ENCODE measurements around the gene SEC22A.

Gene SEC22A

GRCh38 chr3:123194552-123194951 is 7.2 kb upstream of the SEC22A start:
- no peak overlapping the region for H3K18ac ChIP-seq (ENCODE audit: low read length)
- H3K14ac ChIP-seq (ENCODE audit: low read length) = no peak overlapping the region
- H3K27me3 ChIP-seq (ENCODE audit: control insufficient read depth in 3 of 3, insufficient read depth in 3 of 3, low read depth in 1 of 3, low read length in 3 of 3) = no peaks in the 10 kb centered on the region
- H3K9ac ChIP-seq (ENCODE audit: low read depth, low read length, poor library complexity) = no peak overlapping the region
- peak; percentile 33 for DNase-seq (ENCODE audit: low spot score)
- no peak overlapping the region for H3K4ac ChIP-seq (ENCODE audit: low read length)
- H3K27ac ChIP-seq (replicated peaks; ENCODE audit: low read length) = no peak overlapping the region
- H3K23ac ChIP-seq (ENCODE audit: low read depth, low read length, poor library complexity) = no peak overlapping the region
- no peak overlapping the region for H2AFZ ChIP-seq (ENCODE audit: low read length)
- H4K8ac ChIP-seq (ENCODE audit: low read depth, low read length) = no peak overlapping the region
- no peak overlapping the region for H2BK5ac ChIP-seq (ENCODE audit: low read length)
- no peaks in the 10 kb centered on the region for H3K36me3 ChIP-seq (replicated peaks in 1 of 2; ENCODE audit: control insufficient read depth in 2 of 2, insufficient read depth in 2 of 2, low read length in 2 of 2)
- WGBS, 2 donors (ENCODE audit: extremely low coverage in 2 of 2, insufficient read length in 2 of 2, insufficient replicate concordance in 1 of 2) = no CpG with 5 or more reads among the region's 10 CpGs
- no peak overlapping the region for H4K91ac ChIP-seq (ENCODE audit: low read depth, low read length, poor library complexity)
- H3K4me1 ChIP-seq (ENCODE audit: control insufficient read depth in 2 of 2, insufficient read depth in 1 of 2, low read depth in 1 of 2, low read length in 2 of 2) = no peaks in the 10 kb centered on the region
- H2AK5ac ChIP-seq (ENCODE audit: low read depth, low read length) = no peak overlapping the region
- no peaks in the 10 kb centered on the region for H3K79me1 ChIP-seq (ENCODE audit: low read depth, low read length)
- peaks cover 0 to 7% of the 10 kb centered on the region in 2 donors for H3K9me3 ChIP-seq (replicated peaks in 1 of 2; ENCODE audit: control insufficient read depth in 2 of 2, insufficient read depth in 1 of 2, low read depth in 1 of 2, low read length in 2 of 2)
- H3K4me2 ChIP-seq (ENCODE audit: insufficient read depth, low read length, poor library complexity, severe bottlenecking) = no peak overlapping the region
- no peak overlapping the region for H2BK120ac ChIP-seq (ENCODE audit: low read depth, low read length)
- H2BK12ac ChIP-seq (ENCODE audit: low read length) = no peak overlapping the region
- H2BK15ac ChIP-seq (ENCODE audit: low read length) = no peak overlapping the region
- H3K4me3 ChIP-seq (ENCODE audit: low read length in 2 of 2) = no peak overlapping the region

GRCh38 chr3:123198372-123198771 is 3.4 kb upstream of the SEC22A start:
- H2BK12ac ChIP-seq (ENCODE audit: low read length) = no peak overlapping the region
- H2BK5ac ChIP-seq (ENCODE audit: low read length) = no peak overlapping the region
- no peak overlapping the region for H4K8ac ChIP-seq (ENCODE audit: low read depth, low read length)
- no peak overlapping the region for H3K4ac ChIP-seq (ENCODE audit: low read length)
- no peak overlapping the region for H2BK15ac ChIP-seq (ENCODE audit: low read length)
- H3K9ac ChIP-seq (ENCODE audit: low read depth, low read length, poor library complexity) = no peak overlapping the region
- no peak overlapping the region for H3K4me2 ChIP-seq (ENCODE audit: insufficient read depth, low read length, poor library complexity, severe bottlenecking)
- no peak overlapping the region for H4K91ac ChIP-seq (ENCODE audit: low read depth, low read length, poor library complexity)
- H3K18ac ChIP-seq (ENCODE audit: low read length) = no peak overlapping the region
- no peak overlapping the region for H3K27ac ChIP-seq (replicated peaks; ENCODE audit: low read length)
- no peaks in the 10 kb centered on the region for H3K27me3 ChIP-seq (ENCODE audit: control insufficient read depth in 3 of 3, insufficient read depth in 3 of 3, low read depth in 1 of 3, low read length in 3 of 3)
- H3K36me3 ChIP-seq (replicated peaks in 1 of 2; ENCODE audit: control insufficient read depth in 2 of 2, insufficient read depth in 2 of 2, low read length in 2 of 2) = no peaks in the 10 kb centered on the region
- H3K4me1 ChIP-seq (ENCODE audit: control insufficient read depth in 2 of 2, insufficient read depth in 1 of 2, low read depth in 1 of 2, low read length in 2 of 2) = peaks cover 5 to 8% of the 10 kb centered on the region in 2 donors
- H2BK120ac ChIP-seq (ENCODE audit: low read depth, low read length) = no peak overlapping the region
- no peak overlapping the region for H3K4me3 ChIP-seq (ENCODE audit: low read length in 2 of 2)
- peaks cover 4% of the 10 kb centered on the region for H3K79me1 ChIP-seq (ENCODE audit: low read depth, low read length)
- WGBS, 2 donors (ENCODE audit: extremely low coverage in 2 of 2, insufficient read length in 2 of 2, insufficient replicate concordance in 1 of 2) = no CpG with 5 or more reads among the region's 1 CpG
- no peak overlapping the region for H3K14ac ChIP-seq (ENCODE audit: low read length)
- no peak overlapping the region for H3K23ac ChIP-seq (ENCODE audit: low read depth, low read length, poor library complexity)
- H3K9me3 ChIP-seq (replicated peaks in 1 of 2; ENCODE audit: control insufficient read depth in 2 of 2, insufficient read depth in 1 of 2, low read depth in 1 of 2, low read length in 2 of 2) = peaks cover 0 to 7% of the 10 kb centered on the region in 2 donors
- DNase-seq (ENCODE audit: low spot score) = no peak
- H2AFZ ChIP-seq (ENCODE audit: low read length) = no peak overlapping the region
- no peak overlapping the region for H2AK5ac ChIP-seq (ENCODE audit: low read depth, low read length)

- H3K4me1 ChIP-seq (ENCODE audit: control insufficient read depth in 2 of 2, insufficient read depth in 1 of 2, low read depth in 1 of 2, low read length in 2 of 2) = peaks cover 5 to 8% of the 10 kb centered on the region in 2 donors
- no peak overlapping the region for H3K14ac ChIP-seq (ENCODE audit: low read length)
- WGBS, 2 donors (ENCODE audit: extremely low coverage in 2 of 2, insufficient read length in 2 of 2, insufficient replicate concordance in 1 of 2) = no CpG with 5 or more reads among the region's 6 CpGs
- H4K8ac ChIP-seq (ENCODE audit: low read depth, low read length) = no peak overlapping the region
- peak overlapping the region; percentile 64 for H3K4me2 ChIP-seq (ENCODE audit: insufficient read depth, low read length, poor library complexity, severe bottlenecking)
- peaks cover 4% of the 10 kb centered on the region for H3K79me1 ChIP-seq (ENCODE audit: low read depth, low read length)
- peak overlapping the region; percentile 75 for H3K9ac ChIP-seq (ENCODE audit: low read depth, low read length, poor library complexity)
- peak overlapping the region; percentile 1 for H3K18ac ChIP-seq (ENCODE audit: low read length)
- peak overlapping the region; percentile 77 to 85 for H3K4me3 ChIP-seq (ENCODE audit: low read length in 2 of 2)
- no peak overlapping the region for H2AK5ac ChIP-seq (ENCODE audit: low read depth, low read length)
- H3K36me3 ChIP-seq (replicated peaks in 1 of 2; ENCODE audit: control insufficient read depth in 2 of 2, insufficient read depth in 2 of 2, low read length in 2 of 2) = peaks cover 0 to 3% of the 10 kb centered on the region in 2 donors
- peaks cover 0 to 7% of the 10 kb centered on the region in 2 donors for H3K9me3 ChIP-seq (replicated peaks in 1 of 2; ENCODE audit: control insufficient read depth in 2 of 2, insufficient read depth in 1 of 2, low read depth in 1 of 2, low read length in 2 of 2)
- H4K91ac ChIP-seq (ENCODE audit: low read depth, low read length, poor library complexity) = no peak overlapping the region
- H3K27ac ChIP-seq (replicated peaks; ENCODE audit: low read length) = no peak overlapping the region
- no peak overlapping the region for H3K23ac ChIP-seq (ENCODE audit: low read depth, low read length, poor library complexity)
- H3K4ac ChIP-seq (ENCODE audit: low read length) = no peak overlapping the region
- no peak overlapping the region for H2BK15ac ChIP-seq (ENCODE audit: low read length)
- H2BK12ac ChIP-seq (ENCODE audit: low read length) = no peak overlapping the region
- no peak overlapping the region for H2BK5ac ChIP-seq (ENCODE audit: low read length)
- DNase-seq (ENCODE audit: low spot score) = no peak
- H2AFZ ChIP-seq (ENCODE audit: low read length) = peak overlapping the region; percentile 96
- no peaks in the 10 kb centered on the region for H3K27me3 ChIP-seq (ENCODE audit: control insufficient read depth in 3 of 3, insufficient read depth in 3 of 3, low read depth in 1 of 3, low read length in 3 of 3)
- H2BK120ac ChIP-seq (ENCODE audit: low read depth, low read length) = no peak overlapping the region
These were observed 553 bp upstream of the SEC22A start for GRCh38 chr3:123201223-123201556.

GRCh38 chr3:123202451-123202850 is 708 bp downstream of the SEC22A start:
- DNase-seq (ENCODE audit: low spot score) = no peak

More at GRCh38 chr3:123202451-123202850, 708 bp downstream of the SEC22A start:
- Histone ChIP-seq H3K79me1 (ENCODE audit: low read depth, low read length) (peaks cover 5% of the 10 kb centered on the region), H3K4me1 (ENCODE audit: control insufficient read depth in 2 of 2, insufficient read depth in 1 of 2, low read depth in 1 of 2, low read length in 2 of 2) (peaks cover 5 to 8% of the 10 kb centered on the region in 2 donors), H3K14ac (ENCODE audit: low read length) (no peak overlapping the region), H2BK120ac (ENCODE audit: low read depth, low read length) (peak overlapping the region; percentile 42), H3K9me3 (replicated peaks in 1 of 2; ENCODE audit: control insufficient read depth in 2 of 2, insufficient read depth in 1 of 2, low read depth in 1 of 2, low read length in 2 of 2) (peaks cover 0 to 4% of the 10 kb centered on the region in 2 donors), H3K4ac (ENCODE audit: low read length) (no peak overlapping the region), H3K23ac (ENCODE audit: low read depth, low read length, poor library complexity) (peak overlapping the region; percentile 60), H3K18ac (ENCODE audit: low read length) (no peak overlapping the region), H3K4me2 (ENCODE audit: insufficient read depth, low read length, poor library complexity, severe bottlenecking) (peak overlapping the region; percentile 95), H3K36me3 (replicated peaks in 1 of 2; ENCODE audit: control insufficient read depth in 2 of 2, insufficient read depth in 2 of 2, low read length in 2 of 2) (peaks cover 0 to 5% of the 10 kb centered on the region in 2 donors), H4K91ac (ENCODE audit: low read depth, low read length, poor library complexity) (no peak overlapping the region), H2BK5ac (ENCODE audit: low read length) (peak overlapping the region; percentile 29), H2BK12ac (ENCODE audit: low read length) (no peak overlapping the region), H3K27ac (replicated peaks; ENCODE audit: low read length) (no peak overlapping the region), H2BK15ac (ENCODE audit: low read length) (no peak overlapping the region), H3K27me3 (ENCODE audit: control insufficient read depth in 3 of 3, insufficient read depth in 3 of 3, low read depth in 1 of 3, low read length in 3 of 3) (no peaks in the 10 kb centered on the region), H4K8ac (ENCODE audit: low read depth, low read length) (no peak overlapping the region), H3K4me3 (ENCODE audit: low read length in 2 of 2) (peak overlapping the region; percentile 85 to 99), H3K9ac (ENCODE audit: low read depth, low read length, poor library complexity) (peak overlapping the region; percentile 97), H2AFZ (ENCODE audit: low read length) (peak overlapping the region; percentile 96), H2AK5ac (ENCODE audit: low read depth, low read length) (peak overlapping the region; percentile 39)
- WGBS, 2 donors (ENCODE audit: extremely low coverage in 2 of 2, insufficient read length in 2 of 2, insufficient replicate concordance in 1 of 2) = no CpG with 5 or more reads among the region's 7 CpGs
